ENCODE results near the gene MAJIN.

- TF ChIP-seq, protein P1, sequence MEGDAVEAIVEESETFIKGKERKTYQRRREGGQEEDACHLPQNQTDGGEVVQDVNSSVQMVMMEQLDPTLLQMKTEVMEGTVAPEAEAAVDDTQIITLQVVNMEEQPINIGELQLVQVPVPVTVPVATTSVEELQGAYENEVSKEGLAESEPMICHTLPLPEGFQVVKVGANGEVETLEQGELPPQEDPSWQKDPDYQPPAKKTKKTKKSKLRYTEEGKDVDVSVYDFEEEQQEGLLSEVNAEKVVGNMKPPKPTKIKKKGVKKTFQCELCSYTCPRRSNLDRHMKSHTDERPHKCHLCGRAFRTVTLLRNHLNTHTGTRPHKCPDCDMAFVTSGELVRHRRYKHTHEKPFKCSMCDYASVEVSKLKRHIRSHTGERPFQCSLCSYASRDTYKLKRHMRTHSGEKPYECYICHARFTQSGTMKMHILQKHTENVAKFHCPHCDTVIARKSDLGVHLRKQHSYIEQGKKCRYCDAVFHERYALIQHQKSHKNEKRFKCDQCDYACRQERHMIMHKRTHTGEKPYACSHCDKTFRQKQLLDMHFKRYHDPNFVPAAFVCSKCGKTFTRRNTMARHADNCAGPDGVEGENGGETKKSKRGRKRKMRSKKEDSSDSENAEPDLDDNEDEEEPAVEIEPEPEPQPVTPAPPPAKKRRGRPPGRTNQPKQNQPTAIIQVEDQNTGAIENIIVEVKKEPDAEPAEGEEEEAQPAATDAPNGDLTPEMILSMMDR (conservative IDR thresholded peaks at IDR 0.05; ENCODE audit: low read depth, low read length): no peak
- TF ChIP-seq EZH2 (IDR thresholded peaks at IDR 0.05; ENCODE audit: borderline replicate concordance, low read depth, low read length, poor library complexity, severe bottlenecking): no peak
Measured at GRCh38 chr11:64928957-64929356, 43.0 kb downstream of the MAJIN start.
